Measurements from ENCODE around the gene ELK3. TPM values are rescaled to one million over a fixed set of nuclear protein-coding genes. Genes with fewer than 3 reads are reported as not detected.

Gene ELK3
- total RNA-seq, 4 donors from 2014 or later, result 10.1 to 25.3 (median 23.4) TPM

GRCh38 chr12:96153131-96153725 is 40.9 kb upstream of the ELK3 start:
- WGBS, 2 donors (ENCODE audit: low coverage in 1 of 2), result 74 to 78% methylated on average over 7 to 18 of the region's 19 CpGs
- no peak for ATAC-seq
- H3K27ac ChIP-seq, result no peak overlapping the region
- no peak overlapping the region for H3K4me3 ChIP-seq
- H3K9me3 ChIP-seq, result peaks cover 0 to 5% (median 0%) of the 10 kb centered on the region in 3 donors
- H3K27me3 ChIP-seq, result no peaks in the 10 kb centered on the region
- H3K4me1 ChIP-seq, result no peaks in the 10 kb centered on the region
- TF ChIP-seq EP300 (IDR thresholded peaks at IDR 0.05) (no peak), CTCF (IDR thresholded peaks at IDR 0.05) (no peak), POLR2A (IDR thresholded peaks at IDR 0.05) (no peak), POLR2AphosphoS5 (IDR thresholded peaks at IDR 0.05) (no peak)
- no peaks in the 10 kb centered on the region for H3K36me3 ChIP-seq

GRCh38 chr12:96155181-96155580 is 39.0 kb upstream of the ELK3 start:
- H3K36me3 ChIP-seq, result no peaks in the 10 kb centered on the region
- H3K4me1 ChIP-seq, result no peaks in the 10 kb centered on the region
- H3K4me3 ChIP-seq, result no peak overlapping the region
- WGBS, 2 donors (ENCODE audit: low coverage in 1 of 2), result 94% methylated on average over 3 of the region's 3 CpGs
- no peaks in the 10 kb centered on the region for H3K27me3 ChIP-seq
- H3K27ac ChIP-seq, result no peak overlapping the region
- no peak for TF ChIP-seq POLR2A (IDR thresholded peaks at IDR 0.05)
- no peak for TF ChIP-seq EP300 (IDR thresholded peaks at IDR 0.05)
- no peak for TF ChIP-seq POLR2AphosphoS5 (IDR thresholded peaks at IDR 0.05)
- TF ChIP-seq CTCF (IDR thresholded peaks at IDR 0.05), result no peak
- no peak for ATAC-seq
- peaks cover 0 to 5% (median 0%) of the 10 kb centered on the region in 3 donors for H3K9me3 ChIP-seq

- no peak overlapping the region for H3K4me3 ChIP-seq
- H3K4me1 ChIP-seq, result no peaks in the 10 kb centered on the region
- TF ChIP-seq POLR2A (IDR thresholded peaks at IDR 0.05) (no peak), CTCF (IDR thresholded peaks at IDR 0.05) (no peak), POLR2AphosphoS5 (IDR thresholded peaks at IDR 0.05) (no peak), EP300 (IDR thresholded peaks at IDR 0.05) (no peak)
- H3K27me3 ChIP-seq, result no peaks in the 10 kb centered on the region
- H3K9me3 ChIP-seq, result peaks cover 0 to under 1% (median 0%) of the 10 kb centered on the region in 3 donors
- no peak for ATAC-seq
- no peaks in the 10 kb centered on the region for H3K36me3 ChIP-seq
- WGBS, 2 donors (ENCODE audit: low coverage in 1 of 2), result 90% methylated on average over 5 of the region's 7 CpGs; no CpG with 5 or more reads in 1 of the 2 donors
- no peak overlapping the region for H3K27ac ChIP-seq
Observed at GRCh38 chr12:96155781-96156180, 38.4 kb upstream of the ELK3 start.

- no peak for TF ChIP-seq CTCF (IDR thresholded peaks at IDR 0.05)
- TF ChIP-seq POLR2AphosphoS5 (IDR thresholded peaks at IDR 0.05), result no peak
- no peak for TF ChIP-seq EP300 (IDR thresholded peaks at IDR 0.05)
- no peak for TF ChIP-seq POLR2A (IDR thresholded peaks at IDR 0.05)
- Histone ChIP-seq H3K9me3 (no peaks in the 10 kb centered on the region), H3K27ac (no peak overlapping the region), H3K4me1 (no peaks in the 10 kb centered on the region), H3K4me3 (no peak overlapping the region), H3K27me3 (no peaks in the 10 kb centered on the region), H3K36me3 (no peaks in the 10 kb centered on the region)
- no peak for ATAC-seq
- WGBS, 2 donors (ENCODE audit: low coverage in 1 of 2), result 90% methylated on average over 2 of the region's 3 CpGs; no CpG with 5 or more reads in 1 of the 2 donors
Observed at GRCh38 chr12:96156211-96156610, 38.0 kb upstream of the ELK3 start.

- no peaks in the 10 kb centered on the region for H3K4me1 ChIP-seq
- ATAC-seq, result no peak
- H3K4me3 ChIP-seq, result no peak overlapping the region
- TF ChIP-seq EP300 (IDR thresholded peaks at IDR 0.05), result no peak
- no peak for TF ChIP-seq POLR2AphosphoS5 (IDR thresholded peaks at IDR 0.05)
- TF ChIP-seq POLR2A (IDR thresholded peaks at IDR 0.05), result no peak
- TF ChIP-seq CTCF (IDR thresholded peaks at IDR 0.05), result no peak
- H3K9me3 ChIP-seq, result no peaks in the 10 kb centered on the region
- 83 to 86% methylated on average over 3 of the region's 3 CpGs for WGBS, 2 donors (ENCODE audit: low coverage in 1 of 2)
- H3K27ac ChIP-seq, result no peak overlapping the region
- no peaks in the 10 kb centered on the region for H3K27me3 ChIP-seq
- no peaks in the 10 kb centered on the region for H3K36me3 ChIP-seq
Observed at GRCh38 chr12:96157427-96157826, 36.7 kb upstream of the ELK3 start.
